ENCODE results near the gene DGKI. TPM values are rescaled to one million over a fixed set of nuclear protein-coding genes. Genes with fewer than 3 reads are reported as not detected.

DGKI gene
- total RNA-seq, 1 experiment from 2014 or later, result 0.15 TPM

DNA sequence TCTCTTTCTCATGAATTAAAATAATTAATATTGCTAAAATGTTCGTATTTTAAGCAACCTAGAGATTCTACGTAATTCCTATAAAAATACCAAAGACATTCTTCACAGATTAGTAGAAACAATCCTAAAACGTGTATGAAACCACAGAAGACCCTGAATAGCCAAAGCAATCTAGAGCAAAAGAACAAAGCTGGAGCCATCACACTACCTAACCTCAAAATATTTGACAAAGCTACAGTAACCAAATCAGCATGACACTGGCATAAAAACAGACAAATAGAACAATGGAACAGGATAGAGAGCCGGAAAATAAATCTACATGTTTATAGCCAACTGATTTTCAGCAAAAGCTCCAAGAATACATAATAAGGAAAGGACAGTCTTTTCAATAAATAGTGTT, 397.8 kb downstream of the DGKI start:
- BruUV-seq (replicated peaks), result no TSS peak
- Histone ChIP-seq H3K4me2 (ENCODE audit: low read length) (no peak overlapping the region), H3K27ac (ENCODE audit: low read depth, low read length) (no peak overlapping the region), H3K4me3 (replicated peaks in 1 of 2; ENCODE audit: low read depth in 1 of 2, low read length in 2 of 2) (no peak overlapping the region), H3K4me1 (ENCODE audit: control insufficient read depth in 1 of 2, insufficient read depth in 2 of 2, low read length in 2 of 2) (no peaks in the 10 kb centered on the region), H3K27me3 (ENCODE audit: insufficient read depth, low read length) (no peaks in the 10 kb centered on the region), H4K20me1 (ENCODE audit: insufficient read depth) (no peaks in the 10 kb centered on the region), H3K9me3 (ENCODE audit: control insufficient read depth in 1 of 2, insufficient read depth in 1 of 2, low read depth in 1 of 2, low read length in 2 of 2) (no peaks in the 10 kb centered on the region; a peak in 1 of 4 replicates), H3K9me2 (ENCODE audit: insufficient read depth) (no peaks in the 10 kb centered on the region), H3K9ac (ENCODE audit: low read length) (no peak overlapping the region), H3K36me3 (ENCODE audit: control insufficient read depth in 1 of 2, insufficient read depth in 2 of 2, low read length in 2 of 2) (no peaks in the 10 kb centered on the region), H2AFZ (ENCODE audit: low read depth, low read length, poor library complexity, severe bottlenecking) (no peak overlapping the region), H3K79me2 (ENCODE audit: insufficient read depth, low read length) (no peaks in the 10 kb centered on the region)
- intact Hi-C loops (cut with micrococcal nuclease), result no loop called here
- no peak for ATAC-seq
- ChIA-PET POLR2A (no interaction called here), CTCF (no interaction called here), RAD21 (ENCODE audit: low non-redundant PET in 1 of 2, low total read pairs in 2 of 2, uncharacterized antibody in 2 of 2, unreplicated experiment in 2 of 2) (no interaction called here)
- no peak for DNase-seq (ENCODE audit: low read depth, low spot score)
- no peak for TF ChIP-seq POLR2AphosphoS5 (IDR thresholded peaks at IDR 0.05; ENCODE audit: low read depth, low read length)
- TF ChIP-seq EGR1 (IDR thresholded peaks at IDR 0.05; ENCODE audit: low read depth), result no peak
- no peak for TF ChIP-seq SP1 (IDR thresholded peaks at IDR 0.05; ENCODE audit: low read depth)
- TF ChIP-seq EZH2phosphoT487 (IDR thresholded peaks at IDR 0.05; ENCODE audit: borderline replicate concordance), result no peak
- TF ChIP-seq, protein P1, sequence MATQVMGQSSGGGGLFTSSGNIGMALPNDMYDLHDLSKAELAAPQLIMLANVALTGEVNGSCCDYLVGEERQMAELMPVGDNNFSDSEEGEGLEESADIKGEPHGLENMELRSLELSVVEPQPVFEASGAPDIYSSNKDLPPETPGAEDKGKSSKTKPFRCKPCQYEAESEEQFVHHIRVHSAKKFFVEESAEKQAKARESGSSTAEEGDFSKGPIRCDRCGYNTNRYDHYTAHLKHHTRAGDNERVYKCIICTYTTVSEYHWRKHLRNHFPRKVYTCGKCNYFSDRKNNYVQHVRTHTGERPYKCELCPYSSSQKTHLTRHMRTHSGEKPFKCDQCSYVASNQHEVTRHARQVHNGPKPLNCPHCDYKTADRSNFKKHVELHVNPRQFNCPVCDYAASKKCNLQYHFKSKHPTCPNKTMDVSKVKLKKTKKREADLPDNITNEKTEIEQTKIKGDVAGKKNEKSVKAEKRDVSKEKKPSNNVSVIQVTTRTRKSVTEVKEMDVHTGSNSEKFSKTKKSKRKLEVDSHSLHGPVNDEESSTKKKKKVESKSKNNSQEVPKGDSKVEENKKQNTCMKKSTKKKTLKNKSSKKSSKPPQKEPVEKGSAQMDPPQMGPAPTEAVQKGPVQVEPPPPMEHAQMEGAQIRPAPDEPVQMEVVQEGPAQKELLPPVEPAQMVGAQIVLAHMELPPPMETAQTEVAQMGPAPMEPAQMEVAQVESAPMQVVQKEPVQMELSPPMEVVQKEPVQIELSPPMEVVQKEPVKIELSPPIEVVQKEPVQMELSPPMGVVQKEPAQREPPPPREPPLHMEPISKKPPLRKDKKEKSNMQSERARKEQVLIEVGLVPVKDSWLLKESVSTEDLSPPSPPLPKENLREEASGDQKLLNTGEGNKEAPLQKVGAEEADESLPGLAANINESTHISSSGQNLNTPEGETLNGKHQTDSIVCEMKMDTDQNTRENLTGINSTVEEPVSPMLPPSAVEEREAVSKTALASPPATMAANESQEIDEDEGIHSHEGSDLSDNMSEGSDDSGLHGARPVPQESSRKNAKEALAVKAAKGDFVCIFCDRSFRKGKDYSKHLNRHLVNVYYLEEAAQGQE (IDR thresholded peaks at IDR 0.05; ENCODE audit: low read depth), result no peak
- no peak for TF ChIP-seq POLR2A (IDR thresholded peaks at IDR 0.05; ENCODE audit: borderline replicate concordance, extremely low read depth, insufficient read depth, insufficient read length)
- TF ChIP-seq RAD21 (IDR thresholded peaks at IDR 0.05; ENCODE audit: low read depth), result no peak
- no peak for TF ChIP-seq TCF7L2 (IDR thresholded peaks at IDR 0.05; ENCODE audit: borderline replicate concordance, extremely low read depth, insufficient read depth, insufficient read length)
- no peak for TF ChIP-seq ATF3 (IDR thresholded peaks at IDR 0.05)
- TF ChIP-seq CTCF (IDR thresholded peaks at IDR 0.05 in 2 of 3, conservative IDR thresholded peaks at IDR 0.05 in 1 of 3; ENCODE audit: borderline replicate concordance in 1 of 3, insufficient read depth in 1 of 3, low read depth in 2 of 3, low read length in 2 of 3), result no peak
- TF ChIP-seq ELF1 (IDR thresholded peaks at IDR 0.05; ENCODE audit: borderline replicate concordance, low read depth), result no peak
- no peak for TF ChIP-seq FOSL1 (IDR thresholded peaks at IDR 0.05; ENCODE audit: low read depth)
- no peak for TF ChIP-seq MAX (IDR thresholded peaks at IDR 0.05)
- no peak for TF ChIP-seq SRF (IDR thresholded peaks at IDR 0.05; ENCODE audit: low read depth)
- no peak for TF ChIP-seq YY1 (IDR thresholded peaks at IDR 0.05; ENCODE audit: extremely low read depth, insufficient replicate concordance, low read depth, low read length)
- no peak for TF ChIP-seq ZBTB33 (IDR thresholded peaks at IDR 0.05; ENCODE audit: extremely low read depth, insufficient replicate concordance, low read length)
- no peak for TF ChIP-seq JUND (IDR thresholded peaks at IDR 0.05)
- no peak for TF ChIP-seq CBX3 (IDR thresholded peaks at IDR 0.05; ENCODE audit: low read depth)

Data from HCT116 (cell line).